GM23338 (cell line): ENCODE data around the gene DLST. TPM values are rescaled to one million over a fixed set of nuclear protein-coding genes. Genes with fewer than 3 reads are reported as not detected.

Experiments used
- ATAC-seq: fragments of 200-7000 bp; cut with Tn5 transposase; 3 replicates; pipeline ENCODE4 v1.9.1; 2020
- DNase-seq: peaks from one replicate; pipeline ENCODE4 v3.0.0-alpha.2; 2015; ENCODE audit warnings: low spot score
- H2AFZ ChIP-seq: fragments of 200-600 bp; sonication (generic); 2 replicates; pipeline ENCODE4 v1.8.0; 2016; ENCODE audit warnings: antibody characterized with exemption, mild to moderate bottlenecking, moderate library complexity
- H3F3A ChIP-seq: fragments of 200-600 bp; sonication (generic); replicated peaks from 2 replicates; pipeline ENCODE4 v1.8.0; 2017; ENCODE audit warnings: antibody characterized with exemption, mixed run types, low read depth
- H3K27ac ChIP-seq: fragments of 200-600 bp; sonication (generic); 2 replicates; pipeline ENCODE4 v1.6.1; 2016; ENCODE audit warnings: low read depth
- H3K27me3 ChIP-seq: fragments of 200-600 bp; sonication (generic); 2 replicates; pipeline ENCODE4 v1.8.0; 2016; ENCODE audit warnings: mild to moderate bottlenecking, mixed run types, moderate library complexity; ENCODE audit not compliant: insufficient read depth
- H3K36me3 ChIP-seq: fragments of 200-600 bp; sonication (generic); 2 replicates; pipeline ENCODE4 v1.8.0; 2016; ENCODE audit warnings: mild to moderate bottlenecking; ENCODE audit not compliant: insufficient read depth
- H3K4me1 ChIP-seq: fragments of 200-600 bp; sonication (generic); 2 replicates; pipeline ENCODE4 v1.8.0; 2016; ENCODE audit warnings: mild to moderate bottlenecking, moderate library complexity; ENCODE audit not compliant: insufficient read depth
- H3K4me2 ChIP-seq: fragments of 200-600 bp; sonication (generic); 2 replicates; pipeline ENCODE4 v1.7.1; 2017; ENCODE audit warnings: mixed run types
- H3K4me3 ChIP-seq: fragments of 200-600 bp; sonication (generic); 2 replicates; pipeline ENCODE4 v1.6.1; 2016; ENCODE audit warnings: mixed run types
- H3K79me2 ChIP-seq: fragments of 200-600 bp; sonication (generic); replicated peaks from 2 replicates; pipeline ENCODE4 v1.8.0; 2017; ENCODE audit warnings: mild to moderate bottlenecking; ENCODE audit not compliant: insufficient read depth
- H3K9me2 ChIP-seq: fragments of 200-600 bp; sonication (generic); 2 replicates; pipeline ENCODE4 v1.8.0; 2017; ENCODE audit not compliant: insufficient read depth
- H4K20me1 ChIP-seq: fragments of 200-600 bp; sonication (generic); replicated peaks from 2 replicates; pipeline ENCODE4 v1.8.0; 2017; ENCODE audit warnings: mild to moderate bottlenecking; ENCODE audit not compliant: insufficient read depth
- H3K27ac Mint-ChIP-seq: 2 replicates; pipeline ENCODE4 v1.8.0; 2020; ENCODE audit warnings: inconsistent platforms, mild to moderate bottlenecking, moderate library complexity, mixed read lengths
- H3K27me3 Mint-ChIP-seq: 3 replicates; pipeline ENCODE4 v1.8.0; 2022; ENCODE audit warnings: low read depth, mild to moderate bottlenecking, moderate library complexity, mixed read lengths, inconsistent platforms; ENCODE audit not compliant: insufficient read depth, poor library complexity
- H3K36me3 Mint-ChIP-seq: 3 replicates; pipeline ENCODE4 v1.8.0; 2021; ENCODE audit warnings: low read depth, mild to moderate bottlenecking, inconsistent platforms, moderate library complexity, mixed read lengths
- H3K4me1 Mint-ChIP-seq: 3 replicates; pipeline ENCODE4 v1.8.0; 2020; ENCODE audit warnings: mild to moderate bottlenecking, inconsistent platforms, mixed read lengths
- H3K4me3 Mint-ChIP-seq: 3 replicates; pipeline ENCODE4 v1.8.0; 2021; ENCODE audit warnings: moderate library complexity, mild to moderate bottlenecking, inconsistent platforms, mixed read lengths
- H3K9me3 Mint-ChIP-seq: 3 replicates; pipeline ENCODE4 v1.8.0; 2020; ENCODE audit warnings: moderate library complexity, mild to moderate bottlenecking, inconsistent platforms, mixed read lengths
- EZH2 ChIP-seq: fragments of 200-600 bp; sonication (generic); IDR thresholded peaks from one replicate; pipeline ENCODE4 v1.8.0; 2017; ENCODE audit warnings: antibody characterized with exemption, mild to moderate bottlenecking, low read depth; ENCODE audit not compliant: unreplicated experiment
- polyA plus RNA-seq: library from polyadenylated mRNA; unstranded; fragments of >200 nt; fragmentation: Nextera tagmentation; extraction: Ambion mirVana; gene quantifications from 2 replicates; pipeline ENCODE4 v1.2.1, GENCODE V29; 2016
- total RNA-seq: library from RNA; depleted of rRNA; stranded (reverse); fragments of >200 nt; shearing (Covaris generic); gene quantifications from 2 replicates; pipeline ENCODE4 v1.2.3, GENCODE V29; 2014
- TF ChIP-seq, protein P1 (sequence below): fragments of 250-450 bp; sonication (Bioruptor Pico); IDR thresholded peaks from 2 replicates; pipeline ENCODE4 v1.5.0; 2020; ENCODE audit warnings: mild to moderate bottlenecking, moderate library complexity
- TF ChIP-seq, protein P2 (sequence below): IDR thresholded peaks from one replicate; pipeline ENCODE4 v1.6.1; 2018; ENCODE audit warnings: antibody characterized with exemption; ENCODE audit not compliant: unreplicated experiment
- TF ChIP-seq, protein P3 (sequence below), 2 experiments: fragments of 200-600 bp in 1 of 2; sonication (generic) in 1 of 2; conservative IDR thresholded peaks; 2 replicates each; pipeline versions ENCODE4 v1.5.1 to v1.6.1; 2016 to 2017; ENCODE audit warnings: antibody characterized with exemption in 2 of 2, low read depth in 2 of 2, mild to moderate bottlenecking in 2 of 2, moderate library complexity in 1 of 2

Gene DLST
- total and polyA plus RNA-seq, 2 experiments from 2014 or later = 11.2 to 106 TPM

DNA sequence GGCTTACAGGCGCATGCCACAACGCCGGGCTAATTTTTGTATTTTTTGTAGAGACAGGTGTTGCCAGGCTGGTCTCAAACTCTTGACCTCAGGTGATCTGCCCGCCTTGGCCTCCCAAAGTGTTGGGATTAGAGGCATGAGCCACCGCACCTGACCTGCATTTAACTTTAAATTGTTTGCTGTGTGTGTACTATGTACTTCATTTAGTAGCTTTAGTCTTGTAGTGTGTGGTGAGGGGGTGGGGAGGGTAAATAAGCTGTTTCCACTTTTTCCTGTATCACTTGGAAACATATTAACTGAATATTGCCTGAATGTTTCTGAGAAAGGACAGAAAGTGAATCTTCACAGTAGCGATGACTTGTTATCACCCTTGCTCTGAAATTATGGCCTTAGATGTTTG lies 8.5 kb downstream of the DLST start (continued):
- TF ChIP-seq, protein P1, sequence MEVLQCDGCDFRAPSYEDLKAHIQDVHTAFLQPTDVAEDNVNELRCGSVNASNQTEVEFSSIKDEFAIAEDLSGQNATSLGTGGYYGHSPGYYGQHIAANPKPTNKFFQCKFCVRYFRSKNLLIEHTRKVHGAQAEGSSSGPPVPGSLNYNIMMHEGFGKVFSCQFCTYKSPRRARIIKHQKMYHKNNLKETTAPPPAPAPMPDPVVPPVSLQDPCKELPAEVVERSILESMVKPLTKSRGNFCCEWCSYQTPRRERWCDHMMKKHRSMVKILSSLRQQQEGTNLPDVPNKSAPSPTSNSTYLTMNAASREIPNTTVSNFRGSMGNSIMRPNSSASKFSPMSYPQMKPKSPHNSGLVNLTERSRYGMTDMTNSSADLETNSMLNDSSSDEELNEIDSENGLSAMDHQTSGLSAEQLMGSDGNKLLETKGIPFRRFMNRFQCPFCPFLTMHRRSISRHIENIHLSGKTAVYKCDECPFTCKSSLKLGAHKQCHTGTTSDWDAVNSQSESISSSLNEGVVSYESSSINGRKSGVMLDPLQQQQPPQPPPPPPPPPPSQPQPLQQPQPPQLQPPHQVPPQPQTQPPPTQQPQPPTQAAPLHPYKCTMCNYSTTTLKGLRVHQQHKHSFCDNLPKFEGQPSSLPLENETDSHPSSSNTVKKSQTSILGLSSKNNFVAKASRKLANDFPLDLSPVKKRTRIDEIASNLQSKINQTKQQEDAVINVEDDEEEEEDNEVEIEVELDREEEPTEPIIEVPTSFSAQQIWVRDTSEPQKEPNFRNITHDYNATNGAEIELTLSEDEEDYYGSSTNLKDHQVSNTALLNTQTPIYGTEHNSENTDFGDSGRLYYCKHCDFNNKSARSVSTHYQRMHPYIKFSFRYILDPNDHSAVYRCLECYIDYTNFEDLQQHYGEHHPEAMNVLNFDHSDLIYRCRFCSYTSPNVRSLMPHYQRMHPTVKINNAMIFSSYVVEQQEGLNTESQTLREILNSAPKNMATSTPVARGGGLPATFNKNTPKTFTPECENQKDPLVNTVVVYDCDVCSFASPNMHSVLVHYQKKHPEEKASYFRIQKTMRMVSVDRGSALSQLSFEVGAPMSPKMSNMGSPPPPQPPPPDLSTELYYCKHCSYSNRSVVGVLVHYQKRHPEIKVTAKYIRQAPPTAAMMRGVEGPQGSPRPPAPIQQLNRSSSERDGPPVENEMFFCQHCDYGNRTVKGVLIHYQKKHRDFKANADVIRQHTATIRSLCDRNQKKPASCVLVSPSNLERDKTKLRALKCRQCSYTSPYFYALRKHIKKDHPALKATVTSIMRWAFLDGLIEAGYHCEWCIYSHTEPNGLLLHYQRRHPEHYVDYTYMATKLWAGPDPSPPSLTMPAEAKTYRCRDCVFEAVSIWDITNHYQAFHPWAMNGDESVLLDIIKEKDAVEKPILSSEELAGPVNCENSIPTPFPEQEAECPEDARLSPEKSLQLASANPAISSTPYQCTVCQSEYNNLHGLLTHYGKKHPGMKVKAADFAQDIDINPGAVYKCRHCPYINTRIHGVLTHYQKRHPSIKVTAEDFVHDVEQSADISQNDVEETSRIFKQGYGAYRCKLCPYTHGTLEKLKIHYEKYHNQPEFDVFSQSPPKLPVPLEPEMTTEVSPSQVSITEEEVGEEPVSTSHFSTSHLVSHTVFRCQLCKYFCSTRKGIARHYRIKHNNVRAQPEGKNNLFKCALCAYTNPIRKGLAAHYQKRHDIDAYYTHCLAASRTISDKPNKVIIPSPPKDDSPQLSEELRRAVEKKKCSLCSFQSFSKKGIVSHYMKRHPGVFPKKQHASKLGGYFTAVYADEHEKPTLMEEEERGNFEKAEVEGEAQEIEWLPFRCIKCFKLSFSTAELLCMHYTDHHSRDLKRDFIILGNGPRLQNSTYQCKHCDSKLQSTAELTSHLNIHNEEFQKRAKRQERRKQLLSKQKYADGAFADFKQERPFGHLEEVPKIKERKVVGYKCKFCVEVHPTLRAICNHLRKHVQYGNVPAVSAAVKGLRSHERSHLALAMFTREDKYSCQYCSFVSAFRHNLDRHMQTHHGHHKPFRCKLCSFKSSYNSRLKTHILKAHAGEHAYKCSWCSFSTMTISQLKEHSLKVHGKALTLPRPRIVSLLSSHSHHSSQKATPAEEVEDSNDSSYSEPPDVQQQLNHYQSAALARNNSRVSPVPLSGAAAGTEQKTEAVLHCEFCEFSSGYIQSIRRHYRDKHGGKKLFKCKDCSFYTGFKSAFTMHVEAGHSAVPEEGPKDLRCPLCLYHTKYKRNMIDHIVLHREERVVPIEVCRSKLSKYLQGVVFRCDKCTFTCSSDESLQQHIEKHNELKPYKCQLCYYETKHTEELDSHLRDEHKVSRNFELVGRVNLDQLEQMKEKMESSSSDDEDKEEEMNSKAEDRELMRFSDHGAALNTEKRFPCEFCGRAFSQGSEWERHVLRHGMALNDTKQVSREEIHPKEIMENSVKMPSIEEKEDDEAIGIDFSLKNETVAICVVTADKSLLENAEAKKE (CRISPR knock-in tag) = no peak
- TF ChIP-seq, protein P2, sequence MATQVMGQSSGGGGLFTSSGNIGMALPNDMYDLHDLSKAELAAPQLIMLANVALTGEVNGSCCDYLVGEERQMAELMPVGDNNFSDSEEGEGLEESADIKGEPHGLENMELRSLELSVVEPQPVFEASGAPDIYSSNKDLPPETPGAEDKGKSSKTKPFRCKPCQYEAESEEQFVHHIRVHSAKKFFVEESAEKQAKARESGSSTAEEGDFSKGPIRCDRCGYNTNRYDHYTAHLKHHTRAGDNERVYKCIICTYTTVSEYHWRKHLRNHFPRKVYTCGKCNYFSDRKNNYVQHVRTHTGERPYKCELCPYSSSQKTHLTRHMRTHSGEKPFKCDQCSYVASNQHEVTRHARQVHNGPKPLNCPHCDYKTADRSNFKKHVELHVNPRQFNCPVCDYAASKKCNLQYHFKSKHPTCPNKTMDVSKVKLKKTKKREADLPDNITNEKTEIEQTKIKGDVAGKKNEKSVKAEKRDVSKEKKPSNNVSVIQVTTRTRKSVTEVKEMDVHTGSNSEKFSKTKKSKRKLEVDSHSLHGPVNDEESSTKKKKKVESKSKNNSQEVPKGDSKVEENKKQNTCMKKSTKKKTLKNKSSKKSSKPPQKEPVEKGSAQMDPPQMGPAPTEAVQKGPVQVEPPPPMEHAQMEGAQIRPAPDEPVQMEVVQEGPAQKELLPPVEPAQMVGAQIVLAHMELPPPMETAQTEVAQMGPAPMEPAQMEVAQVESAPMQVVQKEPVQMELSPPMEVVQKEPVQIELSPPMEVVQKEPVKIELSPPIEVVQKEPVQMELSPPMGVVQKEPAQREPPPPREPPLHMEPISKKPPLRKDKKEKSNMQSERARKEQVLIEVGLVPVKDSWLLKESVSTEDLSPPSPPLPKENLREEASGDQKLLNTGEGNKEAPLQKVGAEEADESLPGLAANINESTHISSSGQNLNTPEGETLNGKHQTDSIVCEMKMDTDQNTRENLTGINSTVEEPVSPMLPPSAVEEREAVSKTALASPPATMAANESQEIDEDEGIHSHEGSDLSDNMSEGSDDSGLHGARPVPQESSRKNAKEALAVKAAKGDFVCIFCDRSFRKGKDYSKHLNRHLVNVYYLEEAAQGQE = no peak

DNA sequence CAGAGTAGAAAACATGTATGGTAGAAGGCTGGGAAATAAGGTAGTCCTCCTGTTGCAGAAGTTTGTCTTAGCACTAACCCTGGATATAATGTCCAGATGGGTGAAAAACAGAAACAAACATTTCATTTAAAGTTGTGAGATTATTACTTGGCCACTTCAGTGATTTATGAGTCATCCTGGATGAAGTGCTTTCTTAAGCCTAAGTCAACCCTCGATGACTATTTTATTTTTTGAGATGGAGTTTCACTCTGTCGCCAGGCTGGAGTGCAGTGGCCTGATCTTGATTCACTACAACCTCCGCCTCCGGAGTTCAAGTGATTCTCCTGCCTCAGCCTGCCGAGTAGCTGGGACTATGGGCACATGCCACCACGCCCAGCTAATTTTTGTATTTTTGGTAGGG lies 10.2 kb downstream of the DLST start:
- Histone ChIP-seq H3K27ac (no peak overlapping the region), H3K36me3 (peaks cover 54% of the 10 kb centered on the region), H3K4me1 (peaks cover 16% of the 10 kb centered on the region), H3K79me2 (peaks cover 25% of the 10 kb centered on the region), H2AFZ (no peak overlapping the region), H3K4me2 (no peak overlapping the region), H3K4me3 (no peak overlapping the region), H4K20me1 (peaks cover 52% of the 10 kb centered on the region), H3F3A (0 out of 2 replicates have a peak, but pooled peaks cover 6% of the 10 kb centered on the region), H3K9me2 (no peaks in the 10 kb centered on the region), H3K27me3 (no peaks in the 10 kb centered on the region)
- Mint-ChIP-seq H3K9me3 (no peaks in the 10 kb centered on the region), H3K4me1 (peaks cover 17% of the 10 kb centered on the region; the same call in 2 of the 3 replicates), H3K27ac (no peak overlapping the region), H3K4me3 (no peak overlapping the region), H3K27me3 (no peaks in the 10 kb centered on the region), H3K36me3 (peaks cover 79% of the 10 kb centered on the region)
- TF ChIP-seq, protein P3, sequence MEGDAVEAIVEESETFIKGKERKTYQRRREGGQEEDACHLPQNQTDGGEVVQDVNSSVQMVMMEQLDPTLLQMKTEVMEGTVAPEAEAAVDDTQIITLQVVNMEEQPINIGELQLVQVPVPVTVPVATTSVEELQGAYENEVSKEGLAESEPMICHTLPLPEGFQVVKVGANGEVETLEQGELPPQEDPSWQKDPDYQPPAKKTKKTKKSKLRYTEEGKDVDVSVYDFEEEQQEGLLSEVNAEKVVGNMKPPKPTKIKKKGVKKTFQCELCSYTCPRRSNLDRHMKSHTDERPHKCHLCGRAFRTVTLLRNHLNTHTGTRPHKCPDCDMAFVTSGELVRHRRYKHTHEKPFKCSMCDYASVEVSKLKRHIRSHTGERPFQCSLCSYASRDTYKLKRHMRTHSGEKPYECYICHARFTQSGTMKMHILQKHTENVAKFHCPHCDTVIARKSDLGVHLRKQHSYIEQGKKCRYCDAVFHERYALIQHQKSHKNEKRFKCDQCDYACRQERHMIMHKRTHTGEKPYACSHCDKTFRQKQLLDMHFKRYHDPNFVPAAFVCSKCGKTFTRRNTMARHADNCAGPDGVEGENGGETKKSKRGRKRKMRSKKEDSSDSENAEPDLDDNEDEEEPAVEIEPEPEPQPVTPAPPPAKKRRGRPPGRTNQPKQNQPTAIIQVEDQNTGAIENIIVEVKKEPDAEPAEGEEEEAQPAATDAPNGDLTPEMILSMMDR (conservative IDR thresholded peaks at IDR 0.05; ENCODE audit: low read depth in 2 of 2) = no peak
- TF ChIP-seq EZH2 = no peak
- no peak for DNase-seq
- no peak for ATAC-seq
